AG04450 (cell line): ENCODE results near the gene MLXIPL. TPM values are rescaled to one million over a fixed set of nuclear protein-coding genes. Genes with fewer than 3 reads are reported as not detected.
"Not testable (repeated sequence)": the region's sequence is repeated elsewhere in the genome, so short reads cannot be mapped to it uniquely, and the experiment has no call there.

ENCODE experiments used
- CTCF ChIA-PET: fragments of 300-600, 350-600 bp; formaldehyde crosslinking; extraction: SDS; loops from one replicate; lab custom pipeline; 2022; ENCODE audit warnings: antibody characterized with exemption, inconsistent platforms; lab: Charles Lee
- POLR2A ChIA-PET: fragments of 350-600 bp; formaldehyde crosslinking; extraction: SDS; loops from one replicate; lab custom pipeline; 2021; ENCODE audit warnings: antibody characterized with exemption, inconsistent platforms; lab: Yijun Ruan, JAX
- DNase-seq: peaks from one replicate; pipeline ENCODE4 v3.0.0-alpha.2; 2011; ENCODE audit warnings: low read depth, low spot score
- H3K27ac ChIP-seq: one replicate; pipeline ENCODE4 v1.5.1; 2012; ENCODE audit warnings: low read depth, low read length, control low read depth
- H3K27me3 ChIP-seq: one replicate; pipeline ENCODE4 v1.6.0; 2012; ENCODE audit warnings: low read length; ENCODE audit not compliant: control insufficient read depth, insufficient read depth
- H3K4me3 ChIP-seq: 2 replicates; pipeline ENCODE4 v1.5.1; 2011; ENCODE audit warnings: mild to moderate bottlenecking, low read depth, low read length, control low read depth
- H3K9me3 ChIP-seq: 2 replicates; pipeline ENCODE4 v1.5.1; 2012; ENCODE audit warnings: low read length; ENCODE audit not compliant: control insufficient read depth, insufficient read depth
- CTCF ChIP-seq: IDR thresholded peaks from 2 replicates; pipeline ENCODE4 v1.5.1; 2011; ENCODE audit warnings: low read depth, low read length, control low read depth, inconsistent platforms
- polyA plus RNA-seq: library from polyadenylated mRNA; depleted of rRNA; stranded (reverse); fragments of >200 nt; gene quantifications from 2 replicates; pipeline ENCODE4 v1.2.3, GENCODE V29; 2011

Gene MLXIPL
- polyA plus RNA-seq, 1 experiment = not detected

GRCh38 chr7:73593207-73594045, 30.9 kb downstream of the MLXIPL start:
- POLR2A ChIA-PET = no interaction called here
- no peaks in the 10 kb centered on the region for H3K9me3 ChIP-seq
- H3K27me3 ChIP-seq = peaks cover 21% of the 10 kb centered on the region
- no peak overlapping the region for H3K4me3 ChIP-seq
- CTCF ChIA-PET = no interaction called here
- no peak for TF ChIP-seq CTCF
- DNase-seq = no peak
- H3K27ac ChIP-seq = no peak overlapping the region

GRCh38 chr7:73586911-73587310, 37.4 kb downstream of the MLXIPL start:
- no peaks in the 10 kb centered on the region for H3K27me3 ChIP-seq
- H3K27ac ChIP-seq = no peak overlapping the region
- no peak overlapping the region for H3K4me3 ChIP-seq
- H3K9me3 ChIP-seq = no peaks in the 10 kb centered on the region
- ChIA-PET CTCF (interaction anchor here (2.5 kb wide), 1 partner anchor 20 kb away, joined by 12 read pairs; no protein-coding TSS in a partner anchor), POLR2A (interaction anchor here (0.9 kb wide), 1 partner anchor 8 kb away, joined by 4 read pairs; the partner anchor contains the start of gene TBL2)
- no peak for TF ChIP-seq CTCF
- DNase-seq = no peak

GRCh38 chr7:73585196-73585595, 39.1 kb downstream of the MLXIPL start:
- CTCF ChIA-PET = interaction anchor here (1.5 kb wide), 1 partner anchor 21 kb away, joined by 7 read pairs; no protein-coding TSS in a partner anchor
- no peak overlapping the region for H3K4me3 ChIP-seq
- no peak for TF ChIP-seq CTCF
- no peaks in the 10 kb centered on the region for H3K9me3 ChIP-seq
- POLR2A ChIA-PET = interaction anchor here (0.7 kb wide), 1 partner anchor 14 kb away, joined by 12 read pairs; no protein-coding TSS in a partner anchor
- no peaks in the 10 kb centered on the region for H3K27me3 ChIP-seq
- no peak for DNase-seq
- no peak overlapping the region for H3K27ac ChIP-seq

GRCh38 chr7:73582664-73583202, 41.6 kb downstream of the MLXIPL start:
- no peak for DNase-seq
- Histone ChIP-seq H3K27me3 (no peaks in the 10 kb centered on the region), H3K9me3 (no peaks in the 10 kb centered on the region), H3K4me3 (no peak overlapping the region), H3K27ac (no peak overlapping the region)
- TF ChIP-seq CTCF = no peak
- ChIA-PET CTCF (no interaction called here), POLR2A (interaction anchor here (0.6 kb wide), 1 partner anchor 23 kb away, joined by 9 read pairs; no protein-coding TSS in a partner anchor)

- CTCF ChIA-PET = interaction anchor here (0.6 to 1.4 kb wide), 2 partner anchors 26 to 625 kb away, joined by 4 to 5 read pairs; no protein-coding TSS in a partner anchor
- POLR2A ChIA-PET = not testable (repeated sequence)
These were observed 43.3 kb downstream of the MLXIPL start for GRCh38 chr7:73581006-73581405.

More at GRCh38 chr7:73581006-73581405, 43.3 kb downstream of the MLXIPL start:
- not testable (repeated sequence) for H3K27ac ChIP-seq, DNase-seq, H3K27me3 ChIP-seq, H3K4me3 ChIP-seq, H3K9me3 ChIP-seq
